Activated naive CD4-positive, alpha-beta T cell treated with anti-CD3 and anti-CD28 coated beads, Interleukin-2, amount 50 U/mL, for 72 hours (primary cell): ENCODE results near the gene NKD2. TPM values are rescaled to one million over a fixed set of nuclear protein-coding genes. Genes with fewer than 3 reads are reported as not detected.

ENCODE experiments used
- ATAC-seq, 2 donors: fragments of 150-1000 bp; cut with Tn5 transposase; 2 replicates each; pipeline ENCODE4 v1.10.0; 2021; ENCODE audit warnings: mild to moderate bottlenecking in 2 of 2, moderate library complexity in 2 of 2
- DNase-seq, 2 donors: peaks; one replicate each; pipeline ENCODE4 v3.0.0; 2021 to 2022; ENCODE audit warnings: low spot score in 2 of 2
- H3K27ac Mint-ChIP-seq, 2 donors: one replicate each; pipeline ENCODE4 v1.8.0; 2022; ENCODE audit warnings: mild to moderate bottlenecking in 2 of 2, mixed read lengths in 2 of 2
- H3K36me3 Mint-ChIP-seq, 2 donors: one replicate each; pipeline ENCODE4 v1.8.0; 2022; ENCODE audit warnings: mixed read lengths in 2 of 2
- H3K9me3 Mint-ChIP-seq, 2 donors: one replicate each; pipeline ENCODE4 v1.8.0; 2022; ENCODE audit warnings: mixed read lengths in 2 of 2
- total RNA-seq, 2 donors: library from RNA; stranded (reverse); gene quantifications; one replicate each; pipeline ENCODE4 v1.2.3, GENCODE V29; 2022

Gene NKD2, protein sequence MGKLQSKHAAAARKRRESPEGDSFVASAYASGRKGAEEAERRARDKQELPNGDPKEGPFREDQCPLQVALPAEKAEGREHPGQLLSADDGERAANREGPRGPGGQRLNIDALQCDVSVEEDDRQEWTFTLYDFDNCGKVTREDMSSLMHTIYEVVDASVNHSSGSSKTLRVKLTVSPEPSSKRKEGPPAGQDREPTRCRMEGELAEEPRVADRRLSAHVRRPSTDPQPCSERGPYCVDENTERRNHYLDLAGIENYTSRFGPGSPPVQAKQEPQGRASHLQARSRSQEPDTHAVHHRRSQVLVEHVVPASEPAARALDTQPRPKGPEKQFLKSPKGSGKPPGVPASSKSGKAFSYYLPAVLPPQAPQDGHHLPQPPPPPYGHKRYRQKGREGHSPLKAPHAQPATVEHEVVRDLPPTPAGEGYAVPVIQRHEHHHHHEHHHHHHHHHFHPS
- 10 to 100 TPM in 1 of 2 donors, 1 to 10 TPM in 1; 1.8 to 14.6 TPM for total RNA-seq

DNA sequence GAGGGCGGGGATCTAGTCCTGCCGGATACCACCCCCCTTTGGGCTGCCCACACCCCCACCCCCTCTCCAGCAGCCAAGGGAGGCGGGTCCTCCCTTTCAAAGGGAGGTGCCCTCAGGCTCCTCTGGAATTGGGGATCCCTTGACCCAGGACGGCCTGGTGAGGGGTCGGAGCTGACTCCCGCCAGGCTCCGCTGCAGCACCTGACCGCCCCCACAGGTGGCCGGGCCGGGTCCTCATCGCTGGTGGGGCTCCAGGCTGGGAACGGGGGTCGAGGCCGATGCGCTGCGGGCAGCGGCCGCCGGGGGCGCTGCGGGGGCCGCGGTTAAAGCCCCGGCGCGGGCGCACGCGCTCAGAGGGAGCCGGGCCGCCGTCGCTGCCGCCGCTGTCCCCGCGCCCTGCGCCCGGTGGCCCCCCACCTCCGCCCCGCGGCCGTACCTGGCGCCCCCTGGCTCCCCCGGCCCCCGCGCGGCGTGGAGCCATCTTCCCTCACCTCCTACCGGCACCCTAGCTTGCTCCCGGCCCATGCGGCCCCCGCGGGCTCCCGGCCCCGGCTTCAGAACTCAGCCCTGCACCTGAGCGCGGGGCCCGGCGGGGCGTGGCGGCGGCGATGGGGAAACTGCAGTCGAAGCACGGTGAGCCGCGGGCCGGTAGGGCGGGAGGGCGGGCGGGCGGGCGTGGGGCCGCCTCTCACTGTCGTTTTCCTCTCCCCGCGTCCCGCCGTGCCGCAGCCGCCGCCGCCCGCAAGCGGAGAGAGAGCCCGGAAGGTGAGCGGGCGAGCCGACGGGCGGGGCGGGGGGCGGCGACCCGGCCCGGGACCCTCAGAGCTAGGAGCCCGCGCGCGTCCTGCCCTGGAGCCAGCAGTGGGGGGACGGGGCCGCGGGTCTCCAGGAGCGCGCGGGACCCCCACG is at the start of gene NKD2:
TSS of gene NKD2 (plus strand) at position 352 of the 908 bp plus-strand sequence. CDS start at position 608, 256 bp downstream.
- H3K36me3 Mint-ChIP-seq = no peaks in the 10 kb centered on the region
- ATAC-seq = peak; percentile 19 to 68
- peak in 1 of 2 donors; percentile 67 for DNase-seq
- H3K27ac Mint-ChIP-seq = no peak within 1 kb of the TSS
- no peaks in the 10 kb centered on the region for H3K9me3 Mint-ChIP-seq

DNA sequence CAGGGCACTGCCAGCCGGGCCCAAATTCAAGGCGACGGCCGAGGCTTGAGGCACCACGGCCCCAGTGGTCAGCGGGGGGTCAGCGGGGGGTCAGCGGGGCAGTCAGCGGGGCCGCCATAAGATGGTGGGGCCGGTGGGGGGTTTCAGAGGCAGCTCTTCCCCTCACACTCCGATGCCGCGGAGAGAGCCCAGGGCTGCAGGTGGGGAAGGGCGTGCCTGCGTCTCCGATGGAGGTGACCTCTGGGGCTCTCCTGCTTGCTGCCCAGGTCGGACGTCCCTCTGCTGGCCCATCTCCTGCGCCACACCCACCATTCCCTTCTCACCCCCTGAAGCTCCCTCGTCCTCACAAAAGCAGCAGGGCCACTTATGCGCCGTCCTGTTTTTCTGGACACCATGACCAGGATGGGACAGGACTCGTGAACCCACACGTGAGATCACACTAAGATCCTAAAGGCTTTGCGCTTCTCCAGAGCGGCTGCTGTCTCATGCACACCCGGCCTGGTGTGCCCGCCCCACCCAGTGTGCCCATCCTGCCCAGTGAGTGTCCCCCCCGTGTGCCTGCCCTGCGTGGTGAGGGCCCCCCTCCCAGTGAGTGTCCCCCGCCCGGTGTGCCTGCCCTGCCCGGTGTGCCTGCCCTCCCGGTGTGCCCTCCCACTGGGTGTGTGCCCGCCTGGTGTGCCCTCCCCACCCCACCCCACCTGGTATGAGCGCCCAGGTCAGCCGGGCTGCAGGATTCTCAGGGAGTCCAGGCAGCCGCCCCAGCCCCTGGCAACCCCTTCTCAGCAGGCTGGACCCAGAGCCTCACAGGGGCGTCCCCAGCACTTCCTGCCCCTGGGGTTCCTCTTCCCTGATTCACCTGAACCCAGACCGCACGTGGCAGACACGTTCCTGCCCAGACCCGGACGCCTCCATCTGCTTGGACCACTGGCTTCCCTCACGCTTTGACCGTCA is 48.7 kb upstream of the NKD2 start:
- Mint-ChIP-seq H3K9me3 (no peaks in the 10 kb centered on the region), H3K27ac (no peak overlapping the region), H3K36me3 (no peaks in the 10 kb centered on the region)
- DNase-seq = peak in 1 of 2 donors; percentile 54
- no peak for ATAC-seq

DNA sequence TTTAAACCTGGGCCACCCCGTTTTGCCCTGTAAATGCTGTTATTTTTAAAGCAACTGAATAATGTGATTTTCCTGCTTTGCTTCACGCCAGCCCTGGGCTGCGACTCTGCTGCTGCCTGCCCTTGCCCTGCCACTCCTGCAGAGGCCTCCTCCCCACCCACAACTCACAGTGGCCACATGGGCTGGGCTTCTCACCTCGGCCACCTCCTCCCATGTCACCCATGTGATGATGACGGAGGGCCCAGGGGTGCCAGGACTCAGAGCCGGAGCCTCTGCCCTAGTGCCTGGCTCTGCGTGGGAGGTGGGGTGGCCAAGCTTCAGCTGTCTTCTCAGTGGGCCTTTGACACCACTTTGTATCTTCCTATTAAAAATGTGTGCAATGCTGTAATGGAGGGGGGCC is 48.1 kb upstream of the NKD2 start:
- H3K27ac Mint-ChIP-seq = no peak overlapping the region
- H3K9me3 Mint-ChIP-seq = no peaks in the 10 kb centered on the region
- DNase-seq = peak in 1 of 2 donors; percentile 58
- H3K36me3 Mint-ChIP-seq = no peaks in the 10 kb centered on the region
- ATAC-seq = no peak

DNA sequence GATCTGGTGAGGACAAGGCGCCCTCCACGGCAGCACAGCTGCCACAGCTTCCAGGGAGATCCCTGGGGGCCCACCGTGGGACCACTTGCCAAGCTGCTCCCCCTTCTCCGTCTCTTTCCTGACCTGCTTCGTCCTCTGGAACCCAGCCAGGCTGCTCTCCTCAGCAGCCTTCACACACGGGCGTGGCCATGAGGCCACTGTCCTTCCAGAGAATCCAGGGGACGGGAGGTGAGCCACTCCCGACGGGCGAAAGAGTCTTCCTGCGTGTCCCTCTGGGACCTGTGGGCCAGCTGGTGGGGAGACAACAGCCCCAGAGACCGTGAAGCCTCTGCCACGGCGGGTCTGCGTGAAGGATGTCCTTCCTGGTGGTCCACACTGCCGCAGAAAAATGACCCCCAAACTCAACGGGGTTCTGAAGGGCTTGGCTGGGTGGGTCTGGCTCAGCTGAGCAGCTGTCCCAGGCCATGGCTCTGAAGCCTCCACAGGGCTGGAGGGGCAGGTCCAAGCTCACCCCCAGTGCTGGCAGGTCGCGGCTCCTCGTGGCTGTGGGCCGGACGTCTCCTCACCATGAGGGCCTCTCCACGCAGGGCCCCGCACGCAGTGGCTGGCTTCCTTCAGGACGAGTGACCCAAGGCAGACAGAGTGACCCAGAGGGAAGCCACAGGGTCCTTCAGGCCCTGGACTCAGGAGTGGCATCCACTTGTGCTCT is 47.4 kb upstream of the NKD2 start:
- DNase-seq = no peak
- ATAC-seq = no peak
- Mint-ChIP-seq H3K27ac (no peak overlapping the region), H3K9me3 (no peaks in the 10 kb centered on the region), H3K36me3 (no peaks in the 10 kb centered on the region)

DNA sequence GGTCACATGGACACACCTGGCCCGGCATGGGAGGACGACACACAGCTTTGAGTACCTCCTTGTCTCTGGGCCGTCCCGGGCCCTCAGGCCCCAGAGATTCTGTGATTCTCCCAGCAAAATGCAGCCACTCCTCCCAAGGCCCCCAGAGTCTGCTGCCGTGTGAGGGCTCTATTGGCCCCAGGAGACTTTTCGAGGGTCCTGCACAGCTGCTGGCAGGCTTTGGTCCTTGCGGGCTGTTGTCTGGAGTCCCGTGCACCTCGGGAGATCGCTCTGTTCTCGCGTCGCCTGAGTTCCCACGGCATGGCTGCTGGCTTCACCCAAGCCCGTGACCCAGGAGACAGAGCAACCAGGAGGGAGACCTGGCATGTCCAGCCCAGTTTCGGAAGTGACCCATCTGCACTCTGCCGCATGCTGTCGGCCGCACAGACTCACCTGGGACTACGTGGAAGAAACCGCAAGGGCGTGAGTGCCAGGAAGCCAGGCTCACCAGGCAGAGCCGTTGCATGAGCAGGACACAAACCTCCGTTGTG is 46.8 kb upstream of the NKD2 start:
- Mint-ChIP-seq H3K27ac (peak overlapping the region in 1 of 2 donors; percentile 90), H3K36me3 (no peaks in the 10 kb centered on the region), H3K9me3 (no peaks in the 10 kb centered on the region)
- DNase-seq = no peak
- no peak for ATAC-seq

DNA sequence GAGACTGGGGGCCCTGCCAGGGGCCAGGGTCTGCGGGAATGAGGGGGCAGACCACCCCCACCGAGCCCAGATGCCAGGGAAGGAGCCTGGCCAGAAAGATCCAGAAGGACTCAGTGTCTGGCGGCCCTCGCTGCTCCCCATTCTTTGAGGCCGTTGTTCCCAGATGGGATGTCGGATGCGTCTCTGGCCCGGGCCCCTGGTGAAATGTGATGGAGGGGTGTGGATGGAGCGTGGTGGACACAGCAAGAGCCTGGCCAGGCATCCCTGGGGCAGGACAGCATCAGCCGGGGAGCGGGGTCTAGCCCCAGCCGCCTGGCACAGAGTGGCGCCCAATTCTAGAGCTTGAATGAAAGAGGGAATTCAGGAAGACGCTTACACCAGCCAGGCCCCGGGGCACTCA is 46.2 kb upstream of the NKD2 start:
- ATAC-seq = no peak
- no peaks in the 10 kb centered on the region for H3K9me3 Mint-ChIP-seq
- peak overlapping the region; percentile 22 to 90 for H3K27ac Mint-ChIP-seq
- no peaks in the 10 kb centered on the region for H3K36me3 Mint-ChIP-seq
- DNase-seq = no peak

DNA sequence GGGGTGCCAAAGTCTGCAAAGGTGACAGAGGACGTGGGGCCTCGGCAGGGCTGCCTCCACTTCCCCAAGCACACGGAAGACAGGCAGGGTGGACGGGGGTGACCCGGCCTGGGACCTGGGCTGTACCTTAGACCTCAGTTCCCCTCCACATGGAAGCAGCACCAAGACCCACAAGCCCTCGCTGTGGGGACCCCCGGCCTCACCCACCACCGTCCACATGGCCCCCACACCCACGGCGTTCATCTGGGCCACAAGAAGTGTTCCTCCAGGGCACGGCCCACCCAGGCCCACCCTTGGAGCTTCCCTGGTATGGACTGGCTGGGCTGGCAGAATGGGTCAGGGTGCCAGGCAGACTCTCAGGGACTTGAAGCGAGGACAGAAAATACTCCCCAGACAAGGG is 45.8 kb upstream of the NKD2 start:
- no peak for ATAC-seq
- Mint-ChIP-seq H3K27ac (peak overlapping the region in 1 of 2 donors; percentile 90), H3K9me3 (no peaks in the 10 kb centered on the region), H3K36me3 (no peaks in the 10 kb centered on the region)
- no peak for DNase-seq

DNA sequence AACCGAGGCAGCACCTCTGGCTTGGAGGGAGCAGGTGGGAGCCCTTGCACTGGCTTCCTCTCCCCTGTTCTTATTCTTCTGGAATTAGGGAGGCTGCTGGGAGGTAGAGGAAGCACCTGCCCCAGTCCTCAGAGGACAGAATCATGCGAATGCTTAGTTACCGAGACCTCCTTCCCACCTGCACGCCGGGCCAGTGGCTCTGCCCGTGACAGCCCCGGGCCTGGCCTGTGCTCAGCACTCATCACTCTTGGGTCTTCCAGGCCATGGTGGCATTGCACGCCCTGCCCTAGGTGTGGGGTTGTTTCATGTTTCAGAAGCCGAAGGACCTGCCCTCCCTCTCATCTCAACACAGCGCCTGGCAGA is 45.3 kb upstream of the NKD2 start:
- Mint-ChIP-seq H3K36me3 (no peaks in the 10 kb centered on the region), H3K27ac (peak overlapping the region; percentile 90 to 94), H3K9me3 (no peaks in the 10 kb centered on the region)
- DNase-seq = no peak
- peak in 1 of 2 donors; percentile 34 for ATAC-seq

DNA sequence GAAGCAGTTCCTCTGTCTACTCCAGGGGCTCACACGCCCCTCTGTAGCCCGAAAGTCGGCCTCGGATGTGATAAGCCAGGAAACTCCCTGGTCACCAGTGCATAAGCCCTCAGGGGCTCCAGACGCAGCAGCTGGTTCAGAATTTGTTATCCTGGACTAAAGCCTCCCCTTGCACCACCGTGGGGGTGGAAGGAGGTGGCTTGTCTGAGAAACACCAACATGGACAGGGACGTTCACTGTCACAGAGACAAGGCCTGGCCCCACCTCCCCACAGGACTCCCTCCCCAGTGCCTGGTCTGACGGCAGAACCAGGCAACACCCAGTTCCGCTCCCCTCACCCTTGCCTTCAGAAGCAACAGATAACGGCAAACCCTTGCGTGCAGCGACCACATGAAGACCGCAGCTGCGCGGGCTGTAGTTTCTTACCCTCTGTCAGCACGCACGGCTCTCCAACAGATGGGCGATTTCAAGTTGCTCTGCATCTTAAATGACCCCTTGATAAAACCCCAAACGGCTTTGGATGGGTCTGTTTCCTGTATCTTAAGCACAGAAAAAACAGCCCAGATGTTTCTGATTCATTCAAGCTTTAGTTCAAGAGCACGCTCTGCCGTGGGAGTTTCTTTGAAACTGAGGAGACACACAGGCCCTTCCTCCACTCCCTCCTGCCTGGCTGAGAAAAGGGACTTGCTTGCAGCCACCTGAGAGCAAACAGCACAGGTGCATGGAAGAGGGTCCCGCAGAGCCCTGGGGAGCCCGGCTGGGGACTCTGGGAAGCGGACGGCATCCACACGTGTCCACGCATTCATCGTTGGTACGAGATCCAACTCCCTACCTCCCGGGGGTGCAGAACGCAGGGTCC is 44.7 kb upstream of the NKD2 start:
- peak; percentile 88 to 93 for ATAC-seq
- DNase-seq = peak; percentile 45 to 87
- H3K36me3 Mint-ChIP-seq = peaks cover 0 to 2% of the 10 kb centered on the region in 2 donors
- no peaks in the 10 kb centered on the region for H3K9me3 Mint-ChIP-seq
- H3K27ac Mint-ChIP-seq = peak overlapping the region; percentile 90 to 94

DNA sequence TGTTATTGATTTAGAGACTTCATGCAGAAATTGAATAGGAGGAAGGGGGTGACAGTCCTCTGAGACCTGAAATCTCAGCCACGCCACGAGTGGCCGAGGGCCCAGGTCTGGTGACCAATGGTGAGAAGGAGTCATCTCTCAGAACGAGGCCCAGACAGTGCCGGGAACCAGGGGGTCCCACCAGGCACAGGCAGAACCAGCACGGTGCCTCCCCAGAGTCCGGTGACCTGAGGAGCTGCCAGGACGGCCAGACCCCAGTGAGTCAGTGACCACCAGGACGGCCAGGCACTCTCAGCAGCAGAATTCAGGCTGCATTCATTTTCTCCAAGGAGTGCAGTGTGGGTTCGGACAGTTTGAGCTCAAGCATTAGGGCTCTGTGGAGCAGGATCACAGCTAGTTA is 43.8 kb upstream of the NKD2 start:
- no peak for ATAC-seq
- peaks cover 0 to 10% of the 10 kb centered on the region in 2 donors for H3K36me3 Mint-ChIP-seq
- no peak for DNase-seq
- H3K27ac Mint-ChIP-seq = peak overlapping the region; percentile 74 to 90
- H3K9me3 Mint-ChIP-seq = no peaks in the 10 kb centered on the region

DNA sequence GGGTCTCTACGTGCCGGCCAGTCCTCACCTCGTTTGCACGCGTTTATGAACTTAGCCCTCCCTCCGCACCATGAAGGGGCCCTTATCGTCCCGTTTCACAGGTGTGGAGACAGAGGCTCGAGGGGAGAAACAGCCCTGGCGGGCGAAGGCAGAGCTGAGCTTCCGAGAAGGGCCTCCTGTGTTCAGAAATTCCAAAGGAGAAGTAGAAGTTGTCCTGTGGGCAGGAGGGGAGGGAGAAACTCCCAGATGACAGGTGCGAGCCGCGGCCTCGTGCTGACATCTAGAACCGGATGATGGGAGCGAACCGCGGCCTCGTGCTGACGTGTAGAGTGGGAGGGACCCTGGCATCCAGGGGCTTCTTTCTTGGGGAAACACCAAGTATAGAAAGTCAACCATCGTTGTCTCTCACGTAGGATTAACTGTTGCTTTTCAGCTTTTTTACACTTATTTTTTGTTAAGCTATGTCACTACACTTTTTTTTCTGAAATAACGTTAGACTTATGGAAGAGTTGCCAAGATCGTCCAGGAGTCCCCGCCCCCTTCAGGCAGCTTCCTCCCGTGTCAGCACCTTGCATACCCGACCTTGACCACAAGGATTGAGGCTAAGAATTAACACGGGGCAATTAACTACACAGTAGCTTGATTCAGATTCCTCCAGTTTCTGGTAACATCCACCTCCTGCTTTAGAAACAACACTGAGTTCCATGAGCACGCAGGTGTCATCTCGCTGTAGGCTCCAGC is 42.8 kb upstream of the NKD2 start:
- DNase-seq (no peak), ATAC-seq (no peak)
- Mint-ChIP-seq H3K36me3 (peaks cover 0 to 10% of the 10 kb centered on the region in 2 donors), H3K27ac (peak overlapping the region in 1 of 2 donors; percentile 90), H3K9me3 (no peaks in the 10 kb centered on the region)

DNA sequence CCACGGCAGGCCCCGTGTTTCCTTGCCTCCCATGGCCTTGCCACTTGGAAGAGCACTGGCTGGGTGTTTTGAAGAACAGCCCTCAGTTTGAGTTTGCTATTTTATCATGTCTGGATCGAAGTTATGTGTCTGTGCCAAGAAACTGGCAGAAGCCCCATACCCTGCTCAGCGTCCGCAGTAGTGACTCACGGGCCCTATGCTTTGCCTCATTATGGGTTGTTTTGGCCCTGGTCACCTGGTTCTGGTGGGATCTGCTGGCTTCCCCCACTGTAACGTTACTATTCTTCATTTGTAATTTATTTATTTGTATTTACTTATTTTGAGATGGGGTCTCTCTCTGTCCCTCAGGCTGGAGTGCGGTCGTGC is 42.3 kb upstream of the NKD2 start:
- no peak overlapping the region for H3K27ac Mint-ChIP-seq
- ATAC-seq = no peak
- no peaks in the 10 kb centered on the region for H3K9me3 Mint-ChIP-seq
- peaks cover 0 to 10% of the 10 kb centered on the region in 2 donors for H3K36me3 Mint-ChIP-seq
- no peak for DNase-seq

DNA sequence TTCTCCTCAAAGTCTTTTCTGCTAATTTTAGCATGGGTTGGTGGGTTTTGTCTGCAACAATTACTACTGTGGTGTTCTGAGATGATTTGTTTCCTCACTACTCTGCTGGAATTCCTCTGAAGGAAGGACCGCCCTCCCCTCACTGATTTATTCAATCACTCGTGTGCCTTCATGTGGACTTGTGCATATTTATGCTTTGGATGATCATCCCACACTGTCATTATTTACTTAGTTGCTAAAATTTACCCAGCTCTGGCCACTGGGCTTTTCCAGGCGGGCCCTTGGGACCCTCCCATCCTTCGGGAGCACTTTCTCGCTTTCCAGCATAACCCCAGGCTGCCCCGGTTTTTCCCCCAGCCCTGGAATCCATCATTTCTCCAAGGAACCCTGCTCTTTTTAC is 41.7 kb upstream of the NKD2 start:
- no peak for ATAC-seq
- no peak overlapping the region for H3K27ac Mint-ChIP-seq
- H3K9me3 Mint-ChIP-seq = no peaks in the 10 kb centered on the region
- DNase-seq = no peak
- H3K36me3 Mint-ChIP-seq = peaks cover 0 to 10% of the 10 kb centered on the region in 2 donors

DNA sequence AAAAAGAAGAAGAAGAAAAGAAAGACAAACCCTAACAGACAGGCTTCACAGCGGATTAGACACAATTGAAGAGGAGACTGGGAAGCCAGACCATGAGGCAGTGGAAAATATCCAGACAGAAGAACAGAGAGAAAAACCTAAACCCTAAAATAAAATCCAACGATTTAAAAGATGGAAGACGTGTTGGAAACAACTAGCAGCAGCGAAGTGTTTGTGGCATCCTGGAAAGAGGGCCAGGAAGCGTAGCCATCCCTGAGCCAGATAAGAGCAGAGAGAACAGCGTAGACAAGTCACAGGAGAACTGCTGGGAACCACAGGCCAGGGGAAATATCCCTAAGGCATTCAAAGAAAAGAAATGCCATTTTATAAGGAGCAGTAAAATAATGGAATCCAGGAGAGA is 39.7 kb upstream of the NKD2 start:
- Mint-ChIP-seq H3K27ac (peak overlapping the region in 1 of 2 donors; percentile 3), H3K9me3 (no peaks in the 10 kb centered on the region), H3K36me3 (peaks cover 0 to 10% of the 10 kb centered on the region in 2 donors)
- DNase-seq (no peak), ATAC-seq (no peak)
